ENCODE data around the gene MC3R.

MC3R gene

GRCh38 chr20:56249956-56250355, 1.4 kb downstream of the MC3R start:
- DNase-seq (ENCODE audit: low read depth in 2 of 2): no peak

- DNase-seq (ENCODE audit: low read depth in 2 of 2): no peak
These were observed 9.1 kb downstream of the MC3R start for GRCh38 chr20:56257604-56258003.

- no peak for DNase-seq (ENCODE audit: low read depth in 2 of 2)
These were observed 11.4 kb downstream of the MC3R start for GRCh38 chr20:56259948-56260347.

GRCh38 chr20:56268536-56268935, 20.0 kb downstream of the MC3R start:
- no peak for DNase-seq (ENCODE audit: low read depth in 2 of 2)

- no peak for DNase-seq (ENCODE audit: low read depth in 2 of 2)
These were observed 23.4 kb downstream of the MC3R start for GRCh38 chr20:56271974-56272373.

- no peak for DNase-seq (ENCODE audit: low read depth in 2 of 2)
These were observed 25.0 kb downstream of the MC3R start for GRCh38 chr20:56273491-56273890.

GRCh38 chr20:56274156-56274555, 25.6 kb downstream of the MC3R start:
- no peak for DNase-seq (ENCODE audit: low read depth in 2 of 2)

- DNase-seq (ENCODE audit: low read depth in 2 of 2): no peak
These were observed 29.7 kb downstream of the MC3R start for GRCh38 chr20:56278196-56278595.

GRCh38 chr20:56285496-56285895, 37.0 kb downstream of the MC3R start:
- DNase-seq (ENCODE audit: low read depth in 2 of 2): no peak

GRCh38 chr20:56289652-56290051, 41.1 kb downstream of the MC3R start:
- no peak for DNase-seq (ENCODE audit: low read depth in 2 of 2)

- DNase-seq (ENCODE audit: low read depth in 2 of 2): no peak
These were observed 50.8 kb downstream of the MC3R start for GRCh38 chr20:56299362-56299761.
